Neural progenitor cell (in vitro differentiated cells): Measurements from ENCODE around the gene TCP10L. TPM values are rescaled to one million over a fixed set of nuclear protein-coding genes. Genes with fewer than 3 reads are reported as not detected.
A peak's percentile ranks its signal among the peaks of the same experiment; 100 is the strongest.
"Not testable (repeated sequence)": the region's sequence is repeated elsewhere in the genome, so short reads cannot be mapped to it uniquely, and the experiment has no call there.

Source experiments
- DNase-seq: peaks from one replicate; pipeline ENCODE4 v3.0.0-alpha.2; 2016; ENCODE audit warnings: low spot score
- H2AFZ ChIP-seq: fragments of 200-600 bp; sonication (generic); replicated peaks from 2 replicates; pipeline ENCODE4 v1.6.1; 2016; ENCODE audit warnings: antibody characterized with exemption
- H3F3A ChIP-seq: fragments of 200-600 bp; sonication (generic); 2 replicates; pipeline ENCODE4 v1.6.1; 2016; ENCODE audit warnings: antibody characterized with exemption, low read depth
- H3K27ac ChIP-seq: fragments of 200-600 bp; sonication (generic); 2 replicates; pipeline ENCODE4 v1.5.1; 2016; ENCODE audit warnings: mild to moderate bottlenecking
- H3K27me3 ChIP-seq: fragments of 200-600 bp; sonication (generic); 2 replicates; pipeline ENCODE4 v1.6.1; 2016; ENCODE audit warnings: mild to moderate bottlenecking, moderate library complexity
- H3K36me3 ChIP-seq: fragments of 200-600 bp; sonication (generic); 2 replicates; pipeline ENCODE4 v1.5.1; 2016
- H3K4me1 ChIP-seq: fragments of 200-600 bp; sonication (generic); 2 replicates; pipeline ENCODE4 v1.6.1; 2016; ENCODE audit warnings: mixed run types
- H3K4me2 ChIP-seq: fragments of 200-600 bp; sonication (generic); 2 replicates; pipeline ENCODE4 v1.6.1; 2016
- H3K4me3 ChIP-seq: fragments of 200-600 bp; sonication (generic); 2 replicates; pipeline ENCODE4 v1.5.1; 2016
- H3K79me2 ChIP-seq: fragments of 200-600 bp; sonication (generic); 2 replicates; pipeline ENCODE4 v1.6.1; 2016; ENCODE audit warnings: low read depth
- H3K9ac ChIP-seq: fragments of 200-600 bp; sonication (generic); 2 replicates; pipeline ENCODE4 v1.6.1; 2016
- H3K9me3 ChIP-seq: fragments of 200-600 bp; sonication (generic); 2 replicates; pipeline ENCODE4 v1.5.1; 2016; ENCODE audit warnings: low read depth
- H4K20me1 ChIP-seq: fragments of 200-600 bp; sonication (generic); 2 replicates; pipeline ENCODE4 v1.6.1; 2016; ENCODE audit warnings: low read depth
- H3K27ac Mint-ChIP-seq: 3 replicates; pipeline ENCODE4 v1.8.0; 2021; ENCODE audit warnings: mixed read lengths
- H3K27me3 Mint-ChIP-seq: 2 replicates; pipeline ENCODE4 v1.8.0; 2022; ENCODE audit warnings: low read depth, mild to moderate bottlenecking, inconsistent platforms, moderate library complexity, mixed read lengths; ENCODE audit not compliant: insufficient read depth
- H3K36me3 Mint-ChIP-seq: 3 replicates; pipeline ENCODE4 v1.8.0; 2021; ENCODE audit warnings: mixed read lengths
- H3K4me1 Mint-ChIP-seq: 3 replicates; pipeline ENCODE4 v1.8.0; 2021; ENCODE audit warnings: mixed read lengths
- H3K4me3 Mint-ChIP-seq: 3 replicates; pipeline ENCODE4 v1.8.0; 2021; ENCODE audit warnings: mild to moderate bottlenecking, moderate library complexity, mixed read lengths
- H3K9me3 Mint-ChIP-seq: 3 replicates; pipeline ENCODE4 v1.8.0; 2020; ENCODE audit warnings: mixed read lengths
- EZH2 ChIP-seq: fragments of 200-600 bp; sonication (generic); IDR thresholded peaks from 2 replicates; pipeline ENCODE4 v1.6.1; 2017; ENCODE audit warnings: antibody characterized with exemption, mild to moderate bottlenecking, moderate library complexity
- EZH2phosphoT487 ChIP-seq: fragments of 200-600 bp; sonication (generic); IDR thresholded peaks from 2 replicates; pipeline ENCODE4 v1.6.1; 2017; ENCODE audit warnings: antibody characterized with exemption
- total RNA-seq: library from RNA; depleted of rRNA; stranded (reverse); fragments of >200 nt; gene quantifications from 2 replicates; pipeline ENCODE4 v1.2.3, GENCODE V29; 2015; ENCODE audit warnings: low replicate concordance
- TF ChIP-seq, protein P1 (sequence below): fragments of 200-600 bp; sonication (generic); IDR thresholded peaks from 2 replicates; pipeline ENCODE4 v1.5.1; 2017; ENCODE audit warnings: antibody characterized with exemption, mild to moderate bottlenecking

TCP10L gene
- total RNA-seq, 1 donor from 2014 or later: 3.7 TPM

DNA sequence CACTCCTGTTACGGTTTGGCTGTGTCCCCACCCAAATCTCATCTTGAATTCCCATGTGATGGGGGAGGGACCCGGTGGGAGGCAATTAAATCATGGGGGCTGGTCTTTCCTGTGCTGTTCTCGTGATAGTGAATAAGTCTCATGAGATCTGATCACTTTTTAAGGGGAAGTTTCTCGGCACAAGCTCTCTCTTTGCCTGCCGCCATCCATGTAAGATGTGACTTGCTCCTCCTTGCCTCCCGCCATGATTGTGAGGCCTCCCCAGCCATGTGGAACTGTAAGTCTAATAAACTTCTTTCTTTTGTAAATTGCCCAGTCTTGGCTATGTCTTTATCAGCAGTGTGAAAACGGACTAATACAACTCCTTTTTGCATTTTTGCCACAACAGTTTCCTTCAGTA is 54.5 kb downstream of the TCP10L start:
- not testable (repeated sequence) for H3K27ac ChIP-seq, H3K36me3 Mint-ChIP-seq, H3K79me2 ChIP-seq, H3K27me3 Mint-ChIP-seq, H3F3A ChIP-seq, H3K4me3 Mint-ChIP-seq, H3K9ac ChIP-seq, H3K27me3 ChIP-seq, H3K4me2 ChIP-seq, H3K9me3 ChIP-seq, H3K9me3 Mint-ChIP-seq, H3K27ac Mint-ChIP-seq, H3K4me1 Mint-ChIP-seq, H3K4me1 ChIP-seq, H3K36me3 ChIP-seq, H4K20me1 ChIP-seq, H2AFZ ChIP-seq, DNase-seq, H3K4me3 ChIP-seq

DNA sequence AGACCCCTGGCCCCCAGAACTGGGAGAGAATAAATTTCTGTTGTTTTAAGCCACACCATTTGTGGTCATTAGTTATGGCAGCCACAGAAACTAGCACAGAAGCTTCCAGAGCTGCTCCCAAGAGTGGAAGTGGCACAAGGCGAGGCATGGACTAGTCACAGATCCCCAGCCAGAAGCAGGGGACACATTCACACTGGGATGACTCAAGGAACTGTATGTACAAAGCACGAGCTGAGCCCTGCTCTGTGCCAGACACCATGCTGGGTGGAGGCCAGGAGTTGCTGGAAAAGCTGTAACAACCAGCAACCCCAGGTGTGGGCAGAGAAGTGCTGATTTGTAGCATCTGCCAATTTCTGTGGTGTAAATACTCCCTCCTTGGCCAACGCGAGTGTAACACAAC is 55.6 kb downstream of the TCP10L start:
- H3K4me3 ChIP-seq: no peak overlapping the region
- peaks cover under 1% of the 10 kb centered on the region for H3K4me1 ChIP-seq
- Mint-ChIP-seq H3K4me1 (peaks cover 2% of the 10 kb centered on the region), H3K36me3 (peaks cover 2% of the 10 kb centered on the region), H3K4me3 (no peak overlapping the region), H3K27ac (no peak overlapping the region), H3K27me3 (peaks cover 6% of the 10 kb centered on the region), H3K9me3 (peaks cover 4% of the 10 kb centered on the region)
- no peaks in the 10 kb centered on the region for H4K20me1 ChIP-seq
- no peaks in the 10 kb centered on the region for H3K36me3 ChIP-seq
- H3F3A ChIP-seq: no peaks in the 10 kb centered on the region
- H3K79me2 ChIP-seq: no peaks in the 10 kb centered on the region
- TF ChIP-seq EZH2phosphoT487 (no peak), EZH2 (no peak)
- TF ChIP-seq, protein P1, sequence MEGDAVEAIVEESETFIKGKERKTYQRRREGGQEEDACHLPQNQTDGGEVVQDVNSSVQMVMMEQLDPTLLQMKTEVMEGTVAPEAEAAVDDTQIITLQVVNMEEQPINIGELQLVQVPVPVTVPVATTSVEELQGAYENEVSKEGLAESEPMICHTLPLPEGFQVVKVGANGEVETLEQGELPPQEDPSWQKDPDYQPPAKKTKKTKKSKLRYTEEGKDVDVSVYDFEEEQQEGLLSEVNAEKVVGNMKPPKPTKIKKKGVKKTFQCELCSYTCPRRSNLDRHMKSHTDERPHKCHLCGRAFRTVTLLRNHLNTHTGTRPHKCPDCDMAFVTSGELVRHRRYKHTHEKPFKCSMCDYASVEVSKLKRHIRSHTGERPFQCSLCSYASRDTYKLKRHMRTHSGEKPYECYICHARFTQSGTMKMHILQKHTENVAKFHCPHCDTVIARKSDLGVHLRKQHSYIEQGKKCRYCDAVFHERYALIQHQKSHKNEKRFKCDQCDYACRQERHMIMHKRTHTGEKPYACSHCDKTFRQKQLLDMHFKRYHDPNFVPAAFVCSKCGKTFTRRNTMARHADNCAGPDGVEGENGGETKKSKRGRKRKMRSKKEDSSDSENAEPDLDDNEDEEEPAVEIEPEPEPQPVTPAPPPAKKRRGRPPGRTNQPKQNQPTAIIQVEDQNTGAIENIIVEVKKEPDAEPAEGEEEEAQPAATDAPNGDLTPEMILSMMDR: no peak
- no peaks in the 10 kb centered on the region for H3K27me3 ChIP-seq
- no peak overlapping the region for H3K27ac ChIP-seq
- H2AFZ ChIP-seq: no peak overlapping the region
- DNase-seq: no peak
- H3K4me2 ChIP-seq: no peak overlapping the region
- no peak overlapping the region for H3K9ac ChIP-seq
- no peaks in the 10 kb centered on the region for H3K9me3 ChIP-seq

DNA sequence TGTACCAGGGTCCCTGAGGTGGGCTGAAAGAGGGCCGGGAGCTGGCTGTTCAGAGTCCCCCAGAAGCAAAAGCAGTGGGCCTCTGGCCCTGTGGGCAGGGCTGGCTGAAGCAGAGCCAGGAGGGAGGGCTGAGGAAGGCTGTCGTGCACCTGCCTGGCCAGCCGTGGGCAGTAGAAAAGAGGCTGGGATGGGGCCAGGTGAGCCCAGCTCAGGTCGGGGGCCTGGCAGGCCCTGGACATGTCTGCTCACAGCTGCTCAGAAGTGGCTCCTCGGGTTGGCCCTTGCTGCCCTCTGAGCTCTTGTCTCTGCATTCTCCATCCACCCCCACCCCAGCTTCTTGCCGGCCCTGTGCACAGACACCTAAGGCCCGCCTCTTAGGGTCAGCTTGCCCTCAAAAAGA is 60.0 kb downstream of the TCP10L start:
- no peak overlapping the region for H3K4me2 ChIP-seq
- H3K27me3 Mint-ChIP-seq: peaks cover 9% of the 10 kb centered on the region
- peaks cover 35% of the 10 kb centered on the region for H3K4me1 Mint-ChIP-seq
- H3K4me1 ChIP-seq: peaks cover 25% of the 10 kb centered on the region
- H3K9me3 ChIP-seq: no peaks in the 10 kb centered on the region
- no peaks in the 10 kb centered on the region for H3K36me3 ChIP-seq
- H3K4me3 ChIP-seq: no peak overlapping the region
- no peak overlapping the region for H3K9ac ChIP-seq
- H3F3A ChIP-seq: peaks cover 3% of the 10 kb centered on the region
- H3K4me3 Mint-ChIP-seq: no peak overlapping the region
- no peak overlapping the region for H3K27ac Mint-ChIP-seq
- TF ChIP-seq EZH2 (no peak), EZH2phosphoT487 (no peak)
- TF ChIP-seq, protein P1: no peak
- H4K20me1 ChIP-seq: peaks cover 3% of the 10 kb centered on the region
- no peak for DNase-seq
- H3K79me2 ChIP-seq: no peaks in the 10 kb centered on the region
- no peak overlapping the region for H3K27ac ChIP-seq
- H3K9me3 Mint-ChIP-seq: no peaks in the 10 kb centered on the region
- H3K27me3 ChIP-seq: no peaks in the 10 kb centered on the region
- H2AFZ ChIP-seq: no peak overlapping the region
- no peaks in the 10 kb centered on the region for H3K36me3 Mint-ChIP-seq

DNA sequence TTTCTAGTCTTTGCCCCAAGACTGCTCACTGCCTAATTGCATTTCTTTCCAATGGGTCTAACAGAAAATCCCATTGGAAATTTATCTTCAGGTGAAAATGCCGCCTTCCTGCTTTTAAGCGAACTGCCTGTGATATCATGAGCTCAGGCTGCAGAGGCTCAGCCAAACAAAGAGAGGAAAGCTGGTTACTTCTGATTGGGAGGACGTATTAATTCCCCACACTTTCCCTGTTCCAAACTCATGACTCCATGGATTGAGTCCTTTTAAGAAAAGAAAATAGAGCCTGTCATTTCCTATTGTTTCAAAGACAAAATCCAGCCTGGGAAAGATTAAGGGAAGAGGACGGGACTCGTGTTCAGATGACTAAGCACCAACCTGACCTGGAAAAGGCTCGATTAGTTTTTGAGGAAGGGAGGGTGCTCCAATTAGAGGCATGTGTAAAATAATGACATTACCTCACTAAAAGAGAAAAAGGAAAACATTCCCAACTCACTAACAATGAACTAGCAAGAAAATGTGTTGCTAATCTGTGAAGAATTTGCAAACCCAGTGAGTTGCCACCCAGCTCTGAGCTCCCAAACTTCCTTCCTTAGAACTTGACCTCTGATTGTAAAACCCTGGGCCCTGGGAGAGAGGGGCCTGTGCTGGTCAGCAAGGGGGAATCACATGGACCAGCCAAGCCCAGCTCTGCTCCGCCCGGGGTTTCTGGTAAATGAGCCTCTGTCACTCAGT is 61.2 kb downstream of the TCP10L start:
- no peak overlapping the region for H3K27ac Mint-ChIP-seq
- no peak overlapping the region for H3K4me3 Mint-ChIP-seq
- peaks cover 35% of the 10 kb centered on the region for H3K4me1 Mint-ChIP-seq
- Histone ChIP-seq H2AFZ (no peak overlapping the region), H3F3A (peaks cover 3% of the 10 kb centered on the region), H3K27ac (no peak overlapping the region), H4K20me1 (peaks cover 3% of the 10 kb centered on the region), H3K4me3 (no peak overlapping the region), H3K4me1 (peaks cover 25% of the 10 kb centered on the region), H3K36me3 (no peaks in the 10 kb centered on the region), H3K4me2 (peak overlapping the region; percentile 11), H3K27me3 (no peaks in the 10 kb centered on the region), H3K9me3 (no peaks in the 10 kb centered on the region), H3K9ac (no peak overlapping the region), H3K79me2 (no peaks in the 10 kb centered on the region)
- peaks cover 8% of the 10 kb centered on the region for H3K27me3 Mint-ChIP-seq
- peaks cover 3% of the 10 kb centered on the region for H3K9me3 Mint-ChIP-seq
- TF ChIP-seq EZH2: no peak
- TF ChIP-seq, protein P1: no peak
- TF ChIP-seq EZH2phosphoT487: no peak
- peak; percentile 28 for DNase-seq
- no peaks in the 10 kb centered on the region for H3K36me3 Mint-ChIP-seq
